H1 (cell line): ENCODE measurements around the gene MAP1B. TPM values are rescaled to one million over a fixed set of nuclear protein-coding genes. Genes with fewer than 3 reads are reported as not detected.

Source experiments
- CTCF ChIA-PET: fragments of 300-600 bp; sonication (Branson Sonifier 250); formaldehyde crosslinking; loops from one replicate; lab custom pipeline; 2021; ENCODE audit not compliant: partially characterized antibody; lab: Charles Lee
- POLR2A ChIA-PET: fragments of 300-600 bp; sonication (Branson Sonifier 250); formaldehyde crosslinking; loops from one replicate; lab custom pipeline; 2021; ENCODE audit warnings: inconsistent platforms; ENCODE audit not compliant: partially characterized antibody; lab: Charles Lee
- DNase-seq, 2 experiments: peaks; one replicate each; pipeline versions ENCODE4 v3.0.0 to v3.0.0-alpha.2; 2010 to 2022; ENCODE audit warnings: low spot score in 2 of 2, low read depth in 1 of 2, mixed read lengths in 1 of 2
- FAIRE-seq: peaks from 2 replicates; lab custom pipeline; 2011; peaks lifted over from hg19 to GRCh38; lab: Jason Lieb, UNC
- H2AFZ ChIP-seq: 2 replicates; pipeline ENCODE4 v1.8.1; 2012; ENCODE audit warnings: low read length, inconsistent platforms
- H2AK5ac ChIP-seq: 2 replicates; pipeline ENCODE4 v1.6.1; 2013; ENCODE audit warnings: low read depth, low read length
- H2BK120ac ChIP-seq: replicated peaks from 2 replicates; pipeline ENCODE3; 2013; ENCODE audit warnings: low read depth, low read length, inconsistent platforms
- H2BK12ac ChIP-seq: 2 replicates; pipeline ENCODE4 v1.6.1; 2013; ENCODE audit warnings: low read depth, low read length
- H2BK15ac ChIP-seq: 2 replicates; pipeline ENCODE4 v1.6.1; 2013; ENCODE audit warnings: low read length
- H2BK20ac ChIP-seq: 2 replicates; pipeline ENCODE4 v1.6.1; 2013; ENCODE audit warnings: low read length
- H2BK5ac ChIP-seq: 2 replicates; pipeline ENCODE4 v1.6.1; 2013; ENCODE audit warnings: low read depth, low read length
- H3K14ac ChIP-seq: 2 replicates; pipeline ENCODE4 v1.6.1; 2013; ENCODE audit warnings: inconsistent platforms; ENCODE audit not compliant: insufficient read length
- H3K18ac ChIP-seq: 2 replicates; pipeline ENCODE4 v1.6.1; 2013; ENCODE audit warnings: low read length; ENCODE audit errors: extremely low read depth
- H3K23ac ChIP-seq: 2 replicates; pipeline ENCODE4 v1.6.1; 2013; ENCODE audit warnings: inconsistent platforms; ENCODE audit not compliant: insufficient read length
- H3K23me2 ChIP-seq: 2 replicates; pipeline ENCODE4 v1.6.1; 2013; ENCODE audit warnings: low read depth, low read length
- H3K27ac ChIP-seq: 2 replicates; pipeline ENCODE4 v1.6.1; 2011; ENCODE audit warnings: low read depth, low read length, inconsistent platforms
- H3K27me3 ChIP-seq, 4 experiments: replicated peaks in 1 of 4; 1 replicate in 1 of 4; 2 replicates in 3 of 4; pipeline versions ENCODE4 v1.6.1 to v1.8.1; 2011 to 2013; ENCODE audit warnings: low read length in 3 of 4, mild to moderate bottlenecking in 3 of 4, inconsistent platforms in 2 of 4, mixed read lengths in 2 of 4, moderate library complexity in 1 of 4; ENCODE audit not compliant: control insufficient read depth in 3 of 4, insufficient read depth in 3 of 4; ENCODE audit errors: extremely low read depth in 1 of 4
- H3K36me3 ChIP-seq, 4 experiments: 2 replicates each; pipeline versions ENCODE4 v1.6.1 to v1.8.1; 2011 to 2013; ENCODE audit warnings: mild to moderate bottlenecking in 4 of 4, low read length in 3 of 4, moderate library complexity in 2 of 4, control low read depth in 1 of 4, inconsistent platforms in 1 of 4; ENCODE audit not compliant: insufficient read depth in 4 of 4, control insufficient read depth in 2 of 4
- H3K4ac ChIP-seq: replicated peaks from 2 replicates; pipeline ENCODE3; 2013; ENCODE audit warnings: low read length, low read depth, mixed read lengths, inconsistent platforms; ENCODE audit not compliant: insufficient read length
- H3K4me1 ChIP-seq, 4 experiments: replicated peaks in 1 of 4; 1 replicate in 1 of 4; 2 replicates in 3 of 4; pipeline versions ENCODE4 v1.6.1 to v1.8.1; 2011 to 2013; ENCODE audit warnings: low read length in 3 of 4, inconsistent platforms in 2 of 4, mixed read lengths in 1 of 4; ENCODE audit not compliant: insufficient read depth in 4 of 4, control insufficient read depth in 3 of 4
- H3K4me2 ChIP-seq, 2 experiments: 2 replicates each; pipeline versions ENCODE4 v1.6.1 to v1.8.1; 2011 to 2013; ENCODE audit warnings: low read depth in 2 of 2, low read length in 2 of 2, control low read depth in 1 of 2, inconsistent platforms in 1 of 2, mild to moderate bottlenecking in 1 of 2; ENCODE audit not compliant: insufficient read depth in 1 of 2
- H3K4me3 ChIP-seq, 4 experiments: fragments of 200-600, 300-600 bp in 1 of 4; sonication (generic), shearing (Covaris generic), sonication (Bioruptor Twin) in 1 of 4; 2 replicates each; pipeline versions ENCODE4 v1.5.1 to v1.8.1; 2011 to 2016; ENCODE audit warnings: low read length in 4 of 4, low read depth in 3 of 4, control low read depth in 2 of 4, inconsistent platforms in 2 of 4, mild to moderate bottlenecking in 2 of 4, mixed read lengths in 1 of 4, moderate library complexity in 1 of 4; ENCODE audit not compliant: insufficient read depth in 2 of 4; ENCODE audit errors: extremely low read depth in 1 of 4
- H3K56ac ChIP-seq: replicated peaks from 2 replicates; pipeline ENCODE3; 2013; ENCODE audit warnings: low read depth, mild to moderate bottlenecking, mixed read lengths, low read length, inconsistent platforms; ENCODE audit not compliant: insufficient read length
- H3K79me1 ChIP-seq: 2 replicates; pipeline ENCODE4 v1.6.1; 2013; ENCODE audit warnings: low read depth, low read length, control low read depth
- H3K79me2 ChIP-seq, 2 experiments: 2 replicates each; pipeline versions ENCODE4 v1.6.1 to v1.8.1; 2012 to 2013; ENCODE audit warnings: low read length in 2 of 2, mild to moderate bottlenecking in 2 of 2, inconsistent platforms in 1 of 2; ENCODE audit not compliant: insufficient read depth in 2 of 2, control insufficient read depth in 1 of 2
- H3K9ac ChIP-seq, 4 experiments: replicated peaks in 1 of 4; 1 replicate in 1 of 4; 2 replicates in 3 of 4; pipeline versions ENCODE4 v1.6.1 to v1.8.1; 2011 to 2013; ENCODE audit warnings: low read depth in 3 of 4, low read length in 3 of 4, control low read depth in 2 of 4, mild to moderate bottlenecking in 2 of 4, moderate library complexity in 2 of 4, inconsistent platforms in 1 of 4; ENCODE audit errors: extremely low read depth in 1 of 4
- H3K9me3 ChIP-seq, 2 experiments: 2 replicates each; pipeline versions ENCODE4 v1.6.1 to v1.8.1; 2012 to 2013; ENCODE audit warnings: mild to moderate bottlenecking in 2 of 2, moderate library complexity in 2 of 2, control low read depth in 1 of 2, inconsistent platforms in 1 of 2, low read depth in 1 of 2, low read length in 1 of 2, mixed read lengths in 1 of 2; ENCODE audit not compliant: insufficient read depth in 2 of 2
- H4K20me1 ChIP-seq, 2 experiments: replicated peaks in 1 of 2; 2 replicates each; pipeline versions ENCODE3 to v1.8.1; 2011 to 2013; ENCODE audit warnings: inconsistent platforms in 2 of 2, low read length in 2 of 2, mild to moderate bottlenecking in 1 of 2; ENCODE audit not compliant: insufficient read depth in 2 of 2, control insufficient read depth in 1 of 2
- H4K5ac ChIP-seq: 2 replicates; pipeline ENCODE4 v1.6.1; 2013; ENCODE audit warnings: low read length, low read depth, mixed read lengths, inconsistent platforms; ENCODE audit not compliant: insufficient read length
- H4K8ac ChIP-seq: 2 replicates; pipeline ENCODE4 v1.8.0; 2013; ENCODE audit warnings: mild to moderate bottlenecking, moderate library complexity, low read length, inconsistent platforms; ENCODE audit not compliant: insufficient read depth; ENCODE audit errors: extremely low read depth
- H4K91ac ChIP-seq: replicated peaks from 2 replicates; pipeline ENCODE3; 2013; ENCODE audit warnings: low read length, mixed read lengths, inconsistent platforms; ENCODE audit not compliant: insufficient read length
- BCL11A ChIP-seq, 2 experiments: IDR thresholded peaks; one replicate each; pipeline ENCODE4 v1.6.1; 2011; ENCODE audit warnings: low read depth in 2 of 2, low read length in 2 of 2, mild to moderate bottlenecking in 2 of 2
- BRCA1 ChIP-seq: IDR thresholded peaks from 2 replicates; pipeline ENCODE4 v1.6.1; 2012; ENCODE audit warnings: low read depth, low read length, improper control_type of control experiment
- CEBPB ChIP-seq: IDR thresholded peaks from 2 replicates; pipeline ENCODE4 v1.6.1; 2012; ENCODE audit warnings: low read depth, low read length
- CHD1 ChIP-seq: IDR thresholded peaks from 2 replicates; pipeline ENCODE4 v1.6.1; 2012; ENCODE audit warnings: low read depth, low read length, improper control_type of control experiment
- NANOG ChIP-seq: IDR thresholded peaks from 2 replicates; pipeline ENCODE4 v1.6.1; 2011; ENCODE audit warnings: low read length, low read depth, mild to moderate bottlenecking, inconsistent platforms; ENCODE audit not compliant: insufficient read depth, poor library complexity, severe bottlenecking
- POU5F1 ChIP-seq: IDR thresholded peaks from 2 replicates; pipeline ENCODE4 v1.6.1; 2011; ENCODE audit warnings: low read depth, mild to moderate bottlenecking, low read length, moderate library complexity
- RFX5 ChIP-seq: IDR thresholded peaks from 2 replicates; pipeline ENCODE4 v1.6.1; 2011; ENCODE audit warnings: low read depth, low read length, improper control_type of control experiment, borderline replicate concordance
- SIRT6 ChIP-seq: IDR thresholded peaks from one replicate; pipeline ENCODE4 v1.7.1; 2012; ENCODE audit warnings: low read length, inconsistent platforms
- SP4 ChIP-seq: IDR thresholded peaks from 2 replicates; pipeline ENCODE4 v1.6.1; 2012; ENCODE audit warnings: low read length, inconsistent platforms
- SUZ12 ChIP-seq: fragments of 200-600 bp; sonication (generic); IDR thresholded peaks from 2 replicates; pipeline ENCODE4 v1.6.1; 2012; ENCODE audit warnings: mild to moderate bottlenecking, inconsistent platforms, low read length, moderate library complexity, mixed read lengths
- TCF12 ChIP-seq: IDR thresholded peaks from 2 replicates; pipeline ENCODE4 v1.6.1; 2011; ENCODE audit warnings: low read depth, mild to moderate bottlenecking, low read length
- TEAD4 ChIP-seq: IDR thresholded peaks from 2 replicates; pipeline ENCODE4 v1.6.1; 2012; ENCODE audit warnings: low read depth, low read length, inconsistent platforms, mixed read lengths
- polyA plus RNA-seq, 7 experiments: library from polyadenylated mRNA; depleted of rRNA in 3 of 7; stranded (reverse) in 5 of 7; unstranded in 2 of 7; fragments of >200 nt in 5 of 7; fragments of 200-250 nt in 2 of 7; gene quantifications; 1 replicate in 5 of 7; 2 replicates in 1 of 7; 4 replicates in 1 of 7; pipeline versions ENCODE4 v1.2.1 to v1.2.3, GENCODE V29; 2011 to 2013; ENCODE audit warnings: missing spikeins in 2 of 7, mixed read lengths in 2 of 7
- total RNA-seq: library from RNA; stranded (reverse); fragmentation: NEBNext Ultra II Directional; extraction: Animal tissue kit (Norgen Biotek cat#: 25700); gene quantifications from 2 replicates; pipeline ENCODE4 v1.2.1, GENCODE V29; 2021
- TF ChIP-seq, protein P1 (sequence below): IDR thresholded peaks from 2 replicates; pipeline ENCODE4 v1.6.1; 2011; ENCODE audit warnings: low read depth, mild to moderate bottlenecking, low read length; ENCODE audit not compliant: insufficient read depth
- TF ChIP-seq, protein P2 (sequence below): IDR thresholded peaks from 2 replicates; pipeline ENCODE4 v1.6.1; 2011; ENCODE audit warnings: low read length, improper control_type of control experiment

Gene MAP1B
- total and polyA plus RNA-seq, 2 of the 8 experiments (the other 6 are each of a cell fraction or from before 2014, with no cell fraction given): 24.5 to 120 TPM

DNA sequence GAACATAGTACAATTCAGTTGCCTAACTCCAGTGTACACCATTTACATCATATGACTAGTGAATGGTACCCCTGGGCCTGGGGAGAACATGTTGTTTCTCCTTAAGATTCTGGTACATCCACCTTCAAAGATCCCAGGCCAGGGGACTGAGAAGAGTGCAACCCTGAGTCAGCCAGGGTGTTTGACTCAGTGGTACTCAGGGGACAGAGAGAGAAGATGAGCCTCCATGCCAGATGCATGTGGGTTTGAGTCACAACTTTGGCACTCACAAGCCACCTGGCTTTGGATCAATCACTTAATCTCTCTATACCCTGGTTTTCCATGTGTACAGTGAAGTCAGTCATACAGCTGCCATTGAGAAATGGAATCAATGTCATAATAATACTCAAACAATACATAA lies 53.7 kb downstream of the MAP1B start:
- Histone ChIP-seq H3K9me3 (no peaks in the 10 kb centered on the region), H3K4me1 (peaks cover 0 to 12% (median 6%) of the 10 kb centered on the region in 4 experiments; a peak in 4 of 7 replicates), H3K27ac (no peak overlapping the region), H2BK5ac (no peak overlapping the region), H4K91ac (no peak overlapping the region), H4K8ac (no peak overlapping the region), H3K79me1 (0 out of 2 replicates have a peak, but pooled peaks cover 4% of the 10 kb centered on the region), H4K5ac (no peak overlapping the region), H2BK120ac (no peak overlapping the region), H2BK12ac (no peak overlapping the region), H3K36me3 (no peaks in the 10 kb centered on the region; a peak in 1 of 8 replicates), H2AK5ac (no peak overlapping the region), H3K4ac (no peak overlapping the region), H3K79me2 (0 out of 4 replicates have a peak, but pooled peaks cover 0 to 2% of the 10 kb centered on the region in 2 experiments), H4K20me1 (peaks cover 0 to 2% of the 10 kb centered on the region in 2 experiments), H3K23me2 (no peaks in the 10 kb centered on the region), H3K23ac (no peak overlapping the region), H3K4me3 (no peak overlapping the region), H3K27me3 (no peaks in the 10 kb centered on the region), H2AFZ (no peak overlapping the region), H3K18ac (no peak overlapping the region), H2BK15ac (no peak overlapping the region), H3K14ac (no peak overlapping the region), H3K9ac (no peak overlapping the region), H2BK20ac (no peak overlapping the region), H3K4me2 (no peak overlapping the region), H3K56ac (no peak overlapping the region)
- CTCF ChIA-PET: no interaction called here
- DNase-seq (no peak), FAIRE-seq (no peak)
- POLR2A ChIA-PET: no interaction called here
- TF ChIP-seq RFX5: no peak
- TF ChIP-seq TEAD4: no peak
- no peak for TF ChIP-seq BCL11A (IDR thresholded peaks at IDR 0.05; ENCODE audit: low read depth in 2 of 2, low read length in 2 of 2)
- no peak for TF ChIP-seq TCF12
- no peak for TF ChIP-seq NANOG
- TF ChIP-seq, protein P1, sequence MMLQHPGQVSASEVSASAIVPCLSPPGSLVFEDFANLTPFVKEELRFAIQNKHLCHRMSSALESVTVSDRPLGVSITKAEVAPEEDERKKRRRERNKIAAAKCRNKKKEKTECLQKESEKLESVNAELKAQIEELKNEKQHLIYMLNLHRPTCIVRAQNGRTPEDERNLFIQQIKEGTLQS: no peak
- TF ChIP-seq SIRT6: no peak
- TF ChIP-seq, protein P2, sequence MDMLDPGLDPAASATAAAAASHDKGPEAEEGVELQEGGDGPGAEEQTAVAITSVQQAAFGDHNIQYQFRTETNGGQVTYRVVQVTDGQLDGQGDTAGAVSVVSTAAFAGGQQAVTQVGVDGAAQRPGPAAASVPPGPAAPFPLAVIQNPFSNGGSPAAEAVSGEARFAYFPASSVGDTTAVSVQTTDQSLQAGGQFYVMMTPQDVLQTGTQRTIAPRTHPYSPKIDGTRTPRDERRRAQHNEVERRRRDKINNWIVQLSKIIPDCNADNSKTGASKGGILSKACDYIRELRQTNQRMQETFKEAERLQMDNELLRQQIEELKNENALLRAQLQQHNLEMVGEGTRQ: no peak
- no peak for TF ChIP-seq CHD1
- no peak for TF ChIP-seq SP4
- no peak for TF ChIP-seq POU5F1
- no peak for TF ChIP-seq SUZ12
- TF ChIP-seq BRCA1: no peak
- no peak for TF ChIP-seq CEBPB
